ENCODE results near the gene SMARCAD1.

GRCh38 chr4:94225449-94225848 is 17.8 kb downstream of the SMARCAD1 start:
- TF ChIP-seq, protein P1, sequence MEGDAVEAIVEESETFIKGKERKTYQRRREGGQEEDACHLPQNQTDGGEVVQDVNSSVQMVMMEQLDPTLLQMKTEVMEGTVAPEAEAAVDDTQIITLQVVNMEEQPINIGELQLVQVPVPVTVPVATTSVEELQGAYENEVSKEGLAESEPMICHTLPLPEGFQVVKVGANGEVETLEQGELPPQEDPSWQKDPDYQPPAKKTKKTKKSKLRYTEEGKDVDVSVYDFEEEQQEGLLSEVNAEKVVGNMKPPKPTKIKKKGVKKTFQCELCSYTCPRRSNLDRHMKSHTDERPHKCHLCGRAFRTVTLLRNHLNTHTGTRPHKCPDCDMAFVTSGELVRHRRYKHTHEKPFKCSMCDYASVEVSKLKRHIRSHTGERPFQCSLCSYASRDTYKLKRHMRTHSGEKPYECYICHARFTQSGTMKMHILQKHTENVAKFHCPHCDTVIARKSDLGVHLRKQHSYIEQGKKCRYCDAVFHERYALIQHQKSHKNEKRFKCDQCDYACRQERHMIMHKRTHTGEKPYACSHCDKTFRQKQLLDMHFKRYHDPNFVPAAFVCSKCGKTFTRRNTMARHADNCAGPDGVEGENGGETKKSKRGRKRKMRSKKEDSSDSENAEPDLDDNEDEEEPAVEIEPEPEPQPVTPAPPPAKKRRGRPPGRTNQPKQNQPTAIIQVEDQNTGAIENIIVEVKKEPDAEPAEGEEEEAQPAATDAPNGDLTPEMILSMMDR (optimal IDR thresholded peaks at IDR 0.05 in 1 of 3, IDR thresholded peaks at IDR 0.05 in 1 of 3, conservative IDR thresholded peaks at IDR 0.05 in 1 of 3; ENCODE audit: extremely low read depth in 1 of 3, insufficient read depth in 2 of 3, low read length in 3 of 3): no peak
- no peak for TF ChIP-seq EZH2 (IDR thresholded peaks at IDR 0.05; ENCODE audit: low read length)

Data from keratinocyte (primary cell).